Activated naive CD8-positive, alpha-beta T cell treated with anti-CD3 and anti-CD28 coated beads, Interleukin-2, amount 50 U/mL, for 24 hours (primary cell): ENCODE measurements around the gene GPBAR1.

ENCODE experiments used
- ATAC-seq: fragments of 150-1000 bp; cut with Tn5 transposase; one replicate; pipeline ENCODE4 v1.10.0; 2021
- DNase-seq: peaks from one replicate; pipeline ENCODE4 v3.0.0; 2021
- H3K27ac Mint-ChIP-seq: one replicate; pipeline ENCODE4 v1.8.0; 2021; ENCODE audit warnings: mild to moderate bottlenecking, mixed read lengths
- H3K27me3 Mint-ChIP-seq: one replicate; pipeline ENCODE4 v1.8.0; 2021; ENCODE audit warnings: mixed read lengths
- H3K36me3 Mint-ChIP-seq: one replicate; pipeline ENCODE4 v1.8.0; 2021; ENCODE audit warnings: low read depth, mixed read lengths
- H3K4me1 Mint-ChIP-seq: one replicate; pipeline ENCODE4 v1.8.0; 2021; ENCODE audit warnings: mixed read lengths
- H3K4me3 Mint-ChIP-seq: one replicate; pipeline ENCODE4 v1.8.0; 2021; ENCODE audit warnings: mild to moderate bottlenecking, moderate library complexity, mixed read lengths
- H3K9me3 Mint-ChIP-seq: one replicate; pipeline ENCODE4 v1.8.0; 2021; ENCODE audit warnings: mixed read lengths

Gene GPBAR1

GRCh38 chr2:218257390-218257981 lies 3.3 kb upstream of the GPBAR1 start:
- Mint-ChIP-seq H3K4me3 (no peak overlapping the region), H3K27me3 (no peaks in the 10 kb centered on the region), H3K36me3 (peaks cover 23% of the 10 kb centered on the region), H3K4me1 (peaks cover 53% of the 10 kb centered on the region), H3K9me3 (no peaks in the 10 kb centered on the region), H3K27ac (peak overlapping the region; percentile 87)
- peak; percentile 70 for ATAC-seq
- peak; percentile 78 for DNase-seq

- Mint-ChIP-seq H3K27ac (peak overlapping the region; percentile 27), H3K27me3 (no peaks in the 10 kb centered on the region), H3K9me3 (no peaks in the 10 kb centered on the region), H3K4me1 (peaks cover 57% of the 10 kb centered on the region), H3K4me3 (no peak overlapping the region), H3K36me3 (peaks cover 22% of the 10 kb centered on the region)
- DNase-seq (no peak), ATAC-seq (no peak)
Observed at GRCh38 chr2:218259099-218259961, 1.5 kb upstream of the GPBAR1 start.

DNA sequence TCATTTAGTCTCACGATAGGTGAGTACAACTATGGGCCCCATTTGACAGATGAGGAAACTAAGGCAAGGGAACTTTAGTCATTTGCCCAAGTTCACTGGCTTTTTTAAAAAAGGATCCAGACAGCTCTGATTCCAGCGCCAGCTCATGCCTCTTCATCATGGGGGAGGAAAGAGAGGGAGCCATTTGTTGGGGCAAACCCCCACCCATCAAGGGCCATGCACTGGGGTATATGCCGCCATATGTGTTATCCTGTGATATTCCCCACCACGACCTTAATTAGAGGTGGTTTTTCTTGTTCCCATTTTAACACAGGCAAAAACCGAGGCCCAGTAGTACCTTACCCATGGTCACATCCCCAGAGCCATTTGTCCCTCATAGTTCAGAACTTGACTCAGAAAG lies 649 bp upstream of the GPBAR1 start:
- Mint-ChIP-seq H3K4me1 (peaks cover 53% of the 10 kb centered on the region), H3K27me3 (no peaks in the 10 kb centered on the region), H3K9me3 (no peaks in the 10 kb centered on the region), H3K4me3 (no peak overlapping the region), H3K36me3 (peaks cover 16% of the 10 kb centered on the region), H3K27ac (no peak overlapping the region)
- ATAC-seq (no peak), DNase-seq (no peak)

GRCh38 chr2:218261423-218262236 lies 815 bp downstream of the GPBAR1 start:
- Mint-ChIP-seq H3K27ac (no peak overlapping the region), H3K27me3 (no peaks in the 10 kb centered on the region), H3K4me3 (no peak overlapping the region), H3K9me3 (no peaks in the 10 kb centered on the region), H3K36me3 (peaks cover 10% of the 10 kb centered on the region), H3K4me1 (peaks cover 44% of the 10 kb centered on the region)
- no peak for ATAC-seq
- DNase-seq = no peak

- Mint-ChIP-seq H3K27me3 (no peaks in the 10 kb centered on the region), H3K36me3 (peaks cover 14% of the 10 kb centered on the region), H3K4me1 (peaks cover 41% of the 10 kb centered on the region), H3K4me3 (no peak overlapping the region), H3K9me3 (no peaks in the 10 kb centered on the region), H3K27ac (no peak overlapping the region)
- no peak for DNase-seq
- ATAC-seq = no peak
Observed at GRCh38 chr2:218262237-218262600, 1.4 kb downstream of the GPBAR1 start.

DNA sequence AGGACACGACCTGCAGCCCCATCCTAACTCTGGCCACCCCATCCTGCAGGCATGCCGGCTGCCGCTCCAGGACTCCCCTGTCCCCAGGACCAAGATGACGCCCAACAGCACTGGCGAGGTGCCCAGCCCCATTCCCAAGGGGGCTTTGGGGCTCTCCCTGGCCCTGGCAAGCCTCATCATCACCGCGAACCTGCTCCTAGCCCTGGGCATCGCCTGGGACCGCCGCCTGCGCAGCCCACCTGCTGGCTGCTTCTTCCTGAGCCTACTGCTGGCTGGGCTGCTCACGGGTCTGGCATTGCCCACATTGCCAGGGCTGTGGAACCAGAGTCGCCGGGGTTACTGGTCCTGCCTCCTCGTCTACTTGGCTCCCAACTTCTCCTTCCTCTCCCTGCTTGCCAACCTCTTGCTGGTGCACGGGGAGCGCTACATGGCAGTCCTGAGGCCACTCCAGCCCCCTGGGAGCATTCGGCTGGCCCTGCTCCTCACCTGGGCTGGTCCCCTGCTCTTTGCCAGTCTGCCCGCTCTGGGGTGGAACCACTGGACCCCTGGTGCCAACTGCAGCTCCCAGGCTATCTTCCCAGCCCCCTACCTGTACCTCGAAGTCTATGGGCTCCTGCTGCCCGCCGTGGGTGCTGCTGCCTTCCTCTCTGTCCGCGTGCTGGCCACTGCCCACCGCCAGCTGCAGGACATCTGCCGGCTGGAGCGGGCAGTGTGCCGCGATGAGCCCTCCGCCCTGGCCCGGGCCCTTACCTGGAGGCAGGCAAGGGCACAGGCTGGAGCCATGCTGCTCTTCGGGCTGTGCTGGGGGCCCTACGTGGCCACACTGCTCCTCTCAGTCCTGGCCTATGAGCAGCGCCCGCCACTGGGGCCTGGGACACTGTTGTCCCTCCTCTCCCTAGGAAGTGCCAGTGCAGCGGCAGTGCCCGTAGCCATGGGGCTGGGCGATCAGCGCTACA lies 2.1 kb downstream of the GPBAR1 start:
- peaks cover 40% of the 10 kb centered on the region for H3K4me1 Mint-ChIP-seq
- no peak for DNase-seq
- H3K27me3 Mint-ChIP-seq = no peaks in the 10 kb centered on the region
- no peak overlapping the region for H3K4me3 Mint-ChIP-seq
- H3K9me3 Mint-ChIP-seq = no peaks in the 10 kb centered on the region
- H3K27ac Mint-ChIP-seq = no peak overlapping the region
- no peak for ATAC-seq
- H3K36me3 Mint-ChIP-seq = peaks cover 19% of the 10 kb centered on the region

GRCh38 chr2:218263817-218264641 lies 3.2 kb downstream of the GPBAR1 start:
- Mint-ChIP-seq H3K9me3 (no peaks in the 10 kb centered on the region), H3K36me3 (peaks cover 19% of the 10 kb centered on the region), H3K4me3 (no peak overlapping the region), H3K27ac (no peak overlapping the region), H3K4me1 (peaks cover 33% of the 10 kb centered on the region), H3K27me3 (no peaks in the 10 kb centered on the region)
- DNase-seq = no peak
- no peak for ATAC-seq

GRCh38 chr2:218264773-218265561 lies 4.2 kb downstream of the GPBAR1 start:
- Mint-ChIP-seq H3K27ac (no peak overlapping the region), H3K4me3 (no peak overlapping the region)
- no peak for ATAC-seq

DNA sequence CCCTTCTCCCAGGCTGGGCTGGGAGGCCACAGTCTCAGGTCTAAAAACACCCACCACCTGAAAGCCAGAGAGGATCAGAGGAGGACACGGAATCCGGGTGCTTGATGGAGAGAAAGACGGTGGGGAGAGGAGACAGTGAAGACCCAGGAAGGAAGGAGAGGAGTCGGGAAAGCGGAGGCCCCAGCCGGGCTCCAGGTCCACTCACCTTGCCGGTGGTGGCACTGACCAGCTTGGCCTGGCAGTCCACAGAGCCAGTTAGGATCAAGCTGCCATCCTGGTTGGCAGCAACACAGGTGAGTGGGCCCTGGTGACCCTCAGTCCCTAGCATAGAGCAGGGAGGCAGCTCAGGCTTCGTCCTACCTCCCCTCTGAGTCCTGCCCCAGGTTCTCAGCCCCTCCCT lies 4.8 kb downstream of the GPBAR1 start:
- DNase-seq = no peak
- Mint-ChIP-seq H3K27me3 (no peaks in the 10 kb centered on the region), H3K4me3 (no peak overlapping the region), H3K9me3 (no peaks in the 10 kb centered on the region), H3K27ac (no peak overlapping the region), H3K4me1 (peaks cover 34% of the 10 kb centered on the region), H3K36me3 (peaks cover 23% of the 10 kb centered on the region)
- ATAC-seq = no peak

More at GRCh38 chr2:218264773-218265561, 4.2 kb downstream of the GPBAR1 start:
- no peaks in the 10 kb centered on the region for H3K9me3 Mint-ChIP-seq
- H3K36me3 Mint-ChIP-seq = peaks cover 23% of the 10 kb centered on the region
- DNase-seq = no peak
- no peaks in the 10 kb centered on the region for H3K27me3 Mint-ChIP-seq
- H3K4me1 Mint-ChIP-seq = peaks cover 31% of the 10 kb centered on the region

DNA sequence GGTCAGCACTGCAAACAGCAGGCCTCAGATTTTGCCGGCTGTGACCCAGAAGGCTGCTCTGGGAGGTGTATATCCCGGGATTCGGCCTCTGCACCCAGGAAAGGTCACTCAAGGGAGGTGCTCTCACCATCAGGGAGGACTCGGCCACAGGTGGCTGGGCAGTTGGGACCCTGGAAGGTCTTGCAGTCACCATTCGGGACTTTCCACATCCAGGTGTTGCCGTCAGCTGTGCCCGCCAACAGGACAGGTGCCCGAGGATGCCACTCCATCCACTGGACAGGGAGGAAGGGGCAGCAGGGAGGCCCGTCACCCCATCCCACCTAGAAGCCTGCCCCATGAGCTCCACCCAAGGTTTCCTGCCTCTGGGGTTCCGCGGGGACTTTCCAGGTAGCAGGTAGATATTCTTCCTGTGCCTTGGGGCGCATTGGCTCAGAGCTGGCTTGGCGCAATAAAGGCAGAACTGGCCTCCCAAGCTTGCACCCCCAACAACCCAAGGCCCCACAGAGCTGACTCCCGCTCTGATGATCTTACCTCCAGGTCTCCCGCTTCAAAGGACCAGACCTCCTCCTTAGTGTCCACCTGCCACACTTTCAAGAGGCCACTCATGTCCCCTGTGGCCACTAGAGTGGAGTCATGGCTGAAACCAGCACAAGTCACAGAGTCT lies 5.6 kb downstream of the GPBAR1 start:
- DNase-seq (no peak), ATAC-seq (no peak)
- H3K4me3 Mint-ChIP-seq = no peak overlapping the region
- H3K27ac Mint-ChIP-seq = no peak overlapping the region
- peaks cover 38% of the 10 kb centered on the region for H3K4me1 Mint-ChIP-seq
- no peaks in the 10 kb centered on the region for H3K27me3 Mint-ChIP-seq
- peaks cover 23% of the 10 kb centered on the region for H3K36me3 Mint-ChIP-seq
- no peaks in the 10 kb centered on the region for H3K9me3 Mint-ChIP-seq

DNA sequence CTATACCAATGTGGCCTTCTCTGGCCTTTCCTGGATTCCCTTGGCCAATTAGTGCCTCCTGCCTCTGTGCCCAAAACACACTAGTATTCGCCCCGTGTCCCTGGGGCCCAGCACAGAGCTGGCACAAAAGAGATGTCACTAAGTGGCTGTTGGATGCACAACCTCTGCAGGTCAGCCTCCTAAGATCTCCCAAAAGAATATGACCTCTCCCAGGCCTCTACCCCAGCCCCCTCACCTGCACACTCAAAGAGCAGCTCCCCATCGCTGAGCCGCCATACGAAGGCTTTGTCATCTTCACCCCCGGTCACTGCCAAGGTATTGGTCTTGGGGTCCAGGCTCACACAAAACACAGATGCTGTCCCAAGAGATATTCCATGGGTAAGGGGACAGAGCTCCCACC lies 6.4 kb downstream of the GPBAR1 start:
- H3K4me1 Mint-ChIP-seq = peaks cover 46% of the 10 kb centered on the region
- H3K4me3 Mint-ChIP-seq = peak overlapping the region; percentile 14
- H3K36me3 Mint-ChIP-seq = peaks cover 23% of the 10 kb centered on the region
- no peak overlapping the region for H3K27ac Mint-ChIP-seq
- no peaks in the 10 kb centered on the region for H3K27me3 Mint-ChIP-seq
- ATAC-seq (no peak), DNase-seq (no peak)
- no peaks in the 10 kb centered on the region for H3K9me3 Mint-ChIP-seq

- peak; percentile 100 for DNase-seq
- Mint-ChIP-seq H3K9me3 (no peaks in the 10 kb centered on the region), H3K4me1 (peaks cover 39% of the 10 kb centered on the region), H3K4me3 (peak within 1 kb of the TSS; percentile 97), H3K27ac (peak within 1 kb of the TSS; percentile 95), H3K36me3 (peaks cover 22% of the 10 kb centered on the region), H3K27me3 (no peaks in the 10 kb centered on the region)
- peak; percentile 95 for ATAC-seq
Observed at GRCh38 chr2:218269900-218270720, 9.3 kb downstream of the GPBAR1 start, which contains the start of the genes AAMP and PNKD. TSS of gene AAMP (minus strand) at chr2:218270137. CDS start at chr2:218270086, 51 bp downstream. TSS of gene PNKD (plus strand) at chr2:218270519. CDS start at chr2:218270536, 17 bp downstream.
